Embryonic facial prominence (tissue), 1 donor: ENCODE results near the gene PRKG1.

Source experiments
- DNase-seq: peaks from one replicate; pipeline ENCODE4 v3.0.0-alpha.2; 2016; ENCODE audit errors: extremely low spot score

PRKG1 gene

GRCh38 chr10:51918884-51919325 lies 844.6 kb downstream of the PRKG1 start:
- no peak for DNase-seq

GRCh38 chr10:51920672-51921071 lies 846.4 kb downstream of the PRKG1 start:
- DNase-seq, result no peak

- DNase-seq, result no peak
These were observed 850.1 kb downstream of the PRKG1 start for GRCh38 chr10:51924359-51924758.

DNA sequence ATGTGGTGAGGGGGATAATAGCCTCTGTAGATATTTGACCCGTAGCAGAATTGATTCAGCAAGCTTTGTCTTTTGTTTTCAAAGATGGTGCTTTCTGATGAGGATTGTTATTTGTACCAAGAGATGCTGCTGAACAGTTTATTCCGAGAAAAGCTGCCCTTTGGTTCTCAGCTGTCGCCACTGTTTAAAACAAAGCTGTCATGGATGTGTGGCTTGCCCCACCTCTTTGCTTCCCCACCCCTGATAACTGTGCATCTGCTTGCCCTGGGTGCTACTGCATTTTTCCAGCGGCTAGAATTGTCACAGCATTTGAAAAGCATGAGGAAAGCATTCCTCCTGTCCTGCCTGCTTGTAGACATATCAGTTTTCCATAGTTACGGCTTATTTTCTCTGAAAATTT lies 852.0 kb downstream of the PRKG1 start:
- no peak for DNase-seq

GRCh38 chr10:51928162-51928561 lies 853.9 kb downstream of the PRKG1 start:
- DNase-seq, result no peak

GRCh38 chr10:51932530-51932929 lies 858.2 kb downstream of the PRKG1 start:
- no peak for DNase-seq

GRCh38 chr10:51934373-51934772 lies 860.1 kb downstream of the PRKG1 start:
- DNase-seq, result no peak

DNA sequence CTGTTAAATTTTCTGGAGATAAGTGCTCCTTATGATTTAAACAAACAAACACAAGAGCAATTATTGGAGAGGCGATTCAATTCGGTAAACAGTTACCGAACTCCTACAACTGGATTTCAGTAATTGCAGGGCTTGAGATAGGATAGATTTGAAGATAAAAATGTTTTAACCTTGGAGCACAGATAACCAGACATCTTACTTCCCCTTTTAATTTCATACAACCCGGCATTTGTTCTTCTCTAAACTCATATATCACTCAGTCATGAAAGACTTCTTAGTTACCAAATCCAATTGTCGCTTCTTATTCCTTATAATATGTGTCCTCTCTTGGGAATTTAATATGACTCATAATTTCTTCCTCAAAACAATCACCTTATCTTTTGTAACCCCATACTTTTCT lies 861.1 kb downstream of the PRKG1 start:
- no peak for DNase-seq

- peak; percentile 72 for DNase-seq
These were observed 863.2 kb downstream of the PRKG1 start for GRCh38 chr10:51937308-51938140.

DNA sequence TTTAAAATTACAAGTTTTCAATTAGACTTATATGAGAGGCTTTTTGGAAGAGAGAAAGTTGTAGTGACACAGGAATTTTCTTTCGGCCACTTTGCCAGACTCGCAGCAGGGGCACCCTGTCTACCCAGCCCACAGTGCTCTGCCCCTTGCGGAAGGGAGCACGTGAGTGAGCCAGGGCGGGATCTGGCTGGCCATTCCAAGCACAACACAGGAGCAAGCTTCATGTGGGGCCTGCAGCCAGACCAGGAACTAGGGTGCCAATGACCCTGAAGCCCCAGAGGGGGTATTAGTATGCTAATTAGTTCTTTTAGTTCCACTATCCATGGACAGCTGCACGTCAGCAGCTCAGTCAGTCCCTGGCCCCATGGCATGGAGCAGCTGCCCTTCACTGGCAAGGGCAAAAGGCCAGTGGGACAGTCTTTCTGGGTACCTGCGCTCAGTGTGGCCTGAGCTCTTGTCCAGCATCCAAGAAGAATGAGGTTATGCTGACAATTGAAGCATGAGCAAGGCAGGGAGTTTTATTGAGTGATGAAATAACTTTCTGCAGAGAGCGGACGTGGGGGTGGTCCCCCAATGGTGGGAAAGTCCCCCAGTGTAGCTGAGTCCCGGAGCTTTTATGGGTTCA lies 876.2 kb downstream of the PRKG1 start:
- DNase-seq, result no peak

GRCh38 chr10:51950996-51951555 lies 876.8 kb downstream of the PRKG1 start:
- no peak for DNase-seq

- DNase-seq, result no peak
These were observed 877.3 kb downstream of the PRKG1 start for GRCh38 chr10:51951601-51952000.

- no peak for DNase-seq
These were observed 877.8 kb downstream of the PRKG1 start for GRCh38 chr10:51952056-51952455.

- DNase-seq, result no peak
These were observed 881.4 kb downstream of the PRKG1 start for GRCh38 chr10:51955696-51956095.

- DNase-seq, result no peak
These were observed 882.5 kb downstream of the PRKG1 start for GRCh38 chr10:51956822-51957221.

- DNase-seq, result peak; percentile 43
These were observed 886.2 kb downstream of the PRKG1 start for GRCh38 chr10:51960494-51960895.

DNA sequence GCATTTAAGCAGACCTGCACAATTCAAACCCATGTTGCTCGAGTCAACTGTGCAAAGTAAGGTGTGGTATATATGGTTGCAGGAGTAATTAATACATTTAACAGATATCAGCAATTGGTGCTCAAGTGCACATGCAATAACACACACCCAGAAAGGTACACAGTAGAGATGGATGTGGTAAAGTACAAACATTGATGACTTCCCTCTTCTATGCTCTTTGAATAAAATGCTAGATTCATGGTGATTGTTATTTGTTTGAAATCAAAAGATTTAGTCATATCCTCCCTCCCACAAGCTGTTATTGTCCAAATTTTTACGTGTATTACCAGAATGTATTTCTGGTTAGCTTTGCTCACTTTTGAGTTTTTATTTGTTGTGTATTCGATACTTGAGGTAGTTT lies 887.1 kb downstream of the PRKG1 start:
- no peak for DNase-seq

GRCh38 chr10:51964630-51965029 lies 890.3 kb downstream of the PRKG1 start:
- no peak for DNase-seq

- DNase-seq, result no peak
These were observed 891.2 kb downstream of the PRKG1 start for GRCh38 chr10:51965451-51965850.

DNA sequence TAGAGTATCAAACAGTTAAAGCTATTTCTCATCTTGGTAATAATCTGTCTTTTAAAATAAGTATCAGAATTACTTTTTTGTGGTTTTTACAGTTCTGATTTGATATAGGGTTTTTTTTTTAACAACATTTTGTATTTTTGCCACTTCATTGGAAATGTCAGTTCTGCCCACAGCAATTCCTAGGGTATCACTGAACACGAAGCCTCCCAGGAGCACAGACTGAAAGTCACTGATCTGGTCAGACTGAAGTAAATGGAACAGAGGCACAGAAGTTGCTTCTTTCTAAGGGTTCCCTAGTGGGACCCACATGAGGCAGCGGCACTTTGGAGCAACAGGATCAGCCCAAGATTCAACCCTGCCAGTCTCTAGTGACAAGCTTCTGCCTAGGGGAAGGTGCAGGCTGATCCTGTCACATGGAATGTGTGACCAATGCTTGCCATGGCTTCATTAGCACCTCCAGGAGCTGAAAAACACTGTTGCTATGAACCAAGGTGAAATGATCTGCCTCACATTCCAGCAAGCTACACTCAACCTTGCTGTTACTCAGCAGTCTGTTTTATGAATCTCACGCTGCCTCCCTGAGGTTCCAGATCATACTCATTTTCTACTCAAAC lies 898.6 kb downstream of the PRKG1 start:
- no peak for DNase-seq

- no peak for DNase-seq
These were observed 906.5 kb downstream of the PRKG1 start for GRCh38 chr10:51980752-51981151.

DNA sequence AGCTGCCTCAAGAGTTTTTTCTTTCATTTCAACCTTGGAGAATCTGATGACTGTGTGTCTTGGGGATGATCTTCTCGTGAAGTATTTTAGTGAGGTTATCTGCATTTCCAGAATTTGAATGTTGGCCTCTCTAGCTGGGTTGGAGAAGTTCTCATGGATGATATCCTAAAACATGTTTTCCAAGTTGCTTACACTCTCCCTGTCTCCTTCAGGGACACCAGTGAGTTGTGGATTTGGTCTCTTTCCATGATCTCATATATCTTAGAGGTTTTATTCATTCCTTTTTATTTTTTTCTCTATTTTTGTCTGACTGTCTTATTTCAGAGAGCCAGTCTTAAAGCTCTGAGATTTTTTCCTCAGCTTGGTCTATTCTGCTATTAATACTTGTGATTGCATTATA lies 907.4 kb downstream of the PRKG1 start:
- no peak for DNase-seq

- no peak for DNase-seq
These were observed 909.2 kb downstream of the PRKG1 start for GRCh38 chr10:51983481-51983880.
